H1 (cell line): ENCODE measurements around the gene ACP2. TPM values are rescaled to one million over a fixed set of nuclear protein-coding genes. Genes with fewer than 3 reads are reported as not detected.

Experiments
- CTCF ChIA-PET: fragments of 300-600 bp; sonication (Branson Sonifier 250); formaldehyde crosslinking; loops from one replicate; lab custom pipeline; 2021; ENCODE audit not compliant: partially characterized antibody; lab: Charles Lee
- POLR2A ChIA-PET: fragments of 300-600 bp; sonication (Branson Sonifier 250); formaldehyde crosslinking; loops from one replicate; lab custom pipeline; 2021; ENCODE audit warnings: inconsistent platforms; ENCODE audit not compliant: partially characterized antibody; lab: Charles Lee
- DNase-seq, 2 experiments: peaks; one replicate each; pipeline versions ENCODE4 v3.0.0 to v3.0.0-alpha.2; 2010 to 2022; ENCODE audit warnings: low spot score in 2 of 2, low read depth in 1 of 2, mixed read lengths in 1 of 2
- FAIRE-seq: peaks from 2 replicates; lab custom pipeline; 2011; peaks lifted over from hg19 to GRCh38; lab: Jason Lieb, UNC
- H2AFZ ChIP-seq: 2 replicates; pipeline ENCODE4 v1.8.1; 2012; ENCODE audit warnings: low read length, inconsistent platforms
- H2AK5ac ChIP-seq: 2 replicates; pipeline ENCODE4 v1.6.1; 2013; ENCODE audit warnings: low read depth, low read length
- H2BK120ac ChIP-seq: replicated peaks from 2 replicates; pipeline ENCODE3; 2013; ENCODE audit warnings: low read depth, low read length, inconsistent platforms
- H2BK12ac ChIP-seq: 2 replicates; pipeline ENCODE4 v1.6.1; 2013; ENCODE audit warnings: low read depth, low read length
- H2BK15ac ChIP-seq: 2 replicates; pipeline ENCODE4 v1.6.1; 2013; ENCODE audit warnings: low read length
- H2BK20ac ChIP-seq: 2 replicates; pipeline ENCODE4 v1.6.1; 2013; ENCODE audit warnings: low read length
- H2BK5ac ChIP-seq: 2 replicates; pipeline ENCODE4 v1.6.1; 2013; ENCODE audit warnings: low read depth, low read length
- H3K14ac ChIP-seq: 2 replicates; pipeline ENCODE4 v1.6.1; 2013; ENCODE audit warnings: inconsistent platforms; ENCODE audit not compliant: insufficient read length
- H3K18ac ChIP-seq: 2 replicates; pipeline ENCODE4 v1.6.1; 2013; ENCODE audit warnings: low read length; ENCODE audit errors: extremely low read depth
- H3K23ac ChIP-seq: 2 replicates; pipeline ENCODE4 v1.6.1; 2013; ENCODE audit warnings: inconsistent platforms; ENCODE audit not compliant: insufficient read length
- H3K23me2 ChIP-seq: 2 replicates; pipeline ENCODE4 v1.6.1; 2013; ENCODE audit warnings: low read depth, low read length
- H3K27ac ChIP-seq: 2 replicates; pipeline ENCODE4 v1.6.1; 2011; ENCODE audit warnings: low read depth, low read length, inconsistent platforms
- H3K27me3 ChIP-seq, 4 experiments: replicated peaks in 1 of 4; 1 replicate in 1 of 4; 2 replicates in 3 of 4; pipeline versions ENCODE4 v1.6.1 to v1.8.1; 2011 to 2013; ENCODE audit warnings: low read length in 3 of 4, mild to moderate bottlenecking in 3 of 4, inconsistent platforms in 2 of 4, mixed read lengths in 2 of 4, moderate library complexity in 1 of 4; ENCODE audit not compliant: control insufficient read depth in 3 of 4, insufficient read depth in 3 of 4; ENCODE audit errors: extremely low read depth in 1 of 4
- H3K36me3 ChIP-seq, 4 experiments: 2 replicates each; pipeline versions ENCODE4 v1.6.1 to v1.8.1; 2011 to 2013; ENCODE audit warnings: mild to moderate bottlenecking in 4 of 4, low read length in 3 of 4, moderate library complexity in 2 of 4, control low read depth in 1 of 4, inconsistent platforms in 1 of 4; ENCODE audit not compliant: insufficient read depth in 4 of 4, control insufficient read depth in 2 of 4
- H3K4ac ChIP-seq: replicated peaks from 2 replicates; pipeline ENCODE3; 2013; ENCODE audit warnings: low read length, low read depth, mixed read lengths, inconsistent platforms; ENCODE audit not compliant: insufficient read length
- H3K4me1 ChIP-seq, 4 experiments: replicated peaks in 1 of 4; 1 replicate in 1 of 4; 2 replicates in 3 of 4; pipeline versions ENCODE4 v1.6.1 to v1.8.1; 2011 to 2013; ENCODE audit warnings: low read length in 3 of 4, inconsistent platforms in 2 of 4, mixed read lengths in 1 of 4; ENCODE audit not compliant: insufficient read depth in 4 of 4, control insufficient read depth in 3 of 4
- H3K4me2 ChIP-seq, 2 experiments: 2 replicates each; pipeline versions ENCODE4 v1.6.1 to v1.8.1; 2011 to 2013; ENCODE audit warnings: low read depth in 2 of 2, low read length in 2 of 2, control low read depth in 1 of 2, inconsistent platforms in 1 of 2, mild to moderate bottlenecking in 1 of 2; ENCODE audit not compliant: insufficient read depth in 1 of 2
- H3K4me3 ChIP-seq, 4 experiments: fragments of 200-600, 300-600 bp in 1 of 4; sonication (generic), shearing (Covaris generic), sonication (Bioruptor Twin) in 1 of 4; 2 replicates each; pipeline versions ENCODE4 v1.5.1 to v1.8.1; 2011 to 2016; ENCODE audit warnings: low read length in 4 of 4, low read depth in 3 of 4, control low read depth in 2 of 4, inconsistent platforms in 2 of 4, mild to moderate bottlenecking in 2 of 4, mixed read lengths in 1 of 4, moderate library complexity in 1 of 4; ENCODE audit not compliant: insufficient read depth in 2 of 4; ENCODE audit errors: extremely low read depth in 1 of 4
- H3K56ac ChIP-seq: replicated peaks from 2 replicates; pipeline ENCODE3; 2013; ENCODE audit warnings: low read depth, mild to moderate bottlenecking, mixed read lengths, low read length, inconsistent platforms; ENCODE audit not compliant: insufficient read length
- H3K79me1 ChIP-seq: 2 replicates; pipeline ENCODE4 v1.6.1; 2013; ENCODE audit warnings: low read depth, low read length, control low read depth
- H3K79me2 ChIP-seq, 2 experiments: 2 replicates each; pipeline versions ENCODE4 v1.6.1 to v1.8.1; 2012 to 2013; ENCODE audit warnings: low read length in 2 of 2, mild to moderate bottlenecking in 2 of 2, inconsistent platforms in 1 of 2; ENCODE audit not compliant: insufficient read depth in 2 of 2, control insufficient read depth in 1 of 2
- H3K9ac ChIP-seq, 4 experiments: replicated peaks in 1 of 4; 1 replicate in 1 of 4; 2 replicates in 3 of 4; pipeline versions ENCODE4 v1.6.1 to v1.8.1; 2011 to 2013; ENCODE audit warnings: low read depth in 3 of 4, low read length in 3 of 4, control low read depth in 2 of 4, mild to moderate bottlenecking in 2 of 4, moderate library complexity in 2 of 4, inconsistent platforms in 1 of 4; ENCODE audit errors: extremely low read depth in 1 of 4
- H3K9me3 ChIP-seq, 2 experiments: 2 replicates each; pipeline versions ENCODE4 v1.6.1 to v1.8.1; 2012 to 2013; ENCODE audit warnings: mild to moderate bottlenecking in 2 of 2, moderate library complexity in 2 of 2, control low read depth in 1 of 2, inconsistent platforms in 1 of 2, low read depth in 1 of 2, low read length in 1 of 2, mixed read lengths in 1 of 2; ENCODE audit not compliant: insufficient read depth in 2 of 2
- H4K20me1 ChIP-seq, 2 experiments: replicated peaks in 1 of 2; 2 replicates each; pipeline versions ENCODE3 to v1.8.1; 2011 to 2013; ENCODE audit warnings: inconsistent platforms in 2 of 2, low read length in 2 of 2, mild to moderate bottlenecking in 1 of 2; ENCODE audit not compliant: insufficient read depth in 2 of 2, control insufficient read depth in 1 of 2
- H4K5ac ChIP-seq: 2 replicates; pipeline ENCODE4 v1.6.1; 2013; ENCODE audit warnings: low read length, low read depth, mixed read lengths, inconsistent platforms; ENCODE audit not compliant: insufficient read length
- H4K8ac ChIP-seq: 2 replicates; pipeline ENCODE4 v1.8.0; 2013; ENCODE audit warnings: mild to moderate bottlenecking, moderate library complexity, low read length, inconsistent platforms; ENCODE audit not compliant: insufficient read depth; ENCODE audit errors: extremely low read depth
- H4K91ac ChIP-seq: replicated peaks from 2 replicates; pipeline ENCODE3; 2013; ENCODE audit warnings: low read length, mixed read lengths, inconsistent platforms; ENCODE audit not compliant: insufficient read length
- GABPA ChIP-seq: IDR thresholded peaks from 2 replicates; pipeline ENCODE4 v1.6.1; 2011; ENCODE audit warnings: mild to moderate bottlenecking, low read length, moderate library complexity, borderline replicate concordance; ENCODE audit not compliant: insufficient read depth
- KDM4A ChIP-seq: IDR thresholded peaks from one replicate; pipeline ENCODE4 v1.7.1; 2012; ENCODE audit warnings: low read depth, mild to moderate bottlenecking, moderate library complexity, low read length, inconsistent platforms; ENCODE audit not compliant: severe bottlenecking
- KDM5A ChIP-seq: fragments of 200-600 bp; IDR thresholded peaks from 2 replicates; pipeline ENCODE4 v1.7.1; 2012; ENCODE audit warnings: mild to moderate bottlenecking, low read length, inconsistent platforms, mixed read lengths
- MAX ChIP-seq: IDR thresholded peaks from 2 replicates; pipeline ENCODE4 v1.6.1; 2012; ENCODE audit warnings: inconsistent platforms
- POLR2AphosphoS5 ChIP-seq: IDR thresholded peaks from 2 replicates; pipeline ENCODE4 v1.6.1; 2011; ENCODE audit warnings: low read depth, low read length
- SIX5 ChIP-seq: IDR thresholded peaks from 2 replicates; pipeline ENCODE4 v1.6.1; 2011; ENCODE audit warnings: mild to moderate bottlenecking, low read depth, low read length
- TCF12 ChIP-seq: IDR thresholded peaks from 2 replicates; pipeline ENCODE4 v1.6.1; 2011; ENCODE audit warnings: low read depth, mild to moderate bottlenecking, low read length
- WGBS, 2 experiments: shearing (Covaris generic) in 1 of 2; methylation state at CpG; one replicate each; pipeline versions ENCODE4 v1.1.6 to v1.1.7; 2013 to 2015; ENCODE audit warnings: low lambda C conversion rate in 2 of 2, mixed read lengths in 2 of 2, inconsistent platforms in 1 of 2, low coverage in 1 of 2, missing lambda C conversion rate in 1 of 2; ENCODE audit not compliant: insufficient replicate concordance in 2 of 2, insufficient coverage in 1 of 2, insufficient read length in 1 of 2; ENCODE audit errors: extremely low coverage in 1 of 2, missing lambda C conversion rate in 1 of 2; 5-methylcytosine and 5-hydroxymethylcytosine counted together
- polyA plus RNA-seq, 7 experiments: library from polyadenylated mRNA; depleted of rRNA in 3 of 7; stranded (reverse) in 5 of 7; unstranded in 2 of 7; fragments of >200 nt in 5 of 7; fragments of 200-250 nt in 2 of 7; gene quantifications; 1 replicate in 5 of 7; 2 replicates in 1 of 7; 4 replicates in 1 of 7; pipeline versions ENCODE4 v1.2.1 to v1.2.3, GENCODE V29; 2011 to 2013; ENCODE audit warnings: missing spikeins in 2 of 7, mixed read lengths in 2 of 7
- total RNA-seq: library from RNA; stranded (reverse); fragmentation: NEBNext Ultra II Directional; extraction: Animal tissue kit (Norgen Biotek cat#: 25700); gene quantifications from 2 replicates; pipeline ENCODE4 v1.2.1, GENCODE V29; 2021

The ACP2 gene
- total and polyA plus RNA-seq, 2 of the 8 experiments (the other 6 are each of a cell fraction or from before 2014, with no cell fraction given): 17.8 to 19.8 TPM

DNA sequence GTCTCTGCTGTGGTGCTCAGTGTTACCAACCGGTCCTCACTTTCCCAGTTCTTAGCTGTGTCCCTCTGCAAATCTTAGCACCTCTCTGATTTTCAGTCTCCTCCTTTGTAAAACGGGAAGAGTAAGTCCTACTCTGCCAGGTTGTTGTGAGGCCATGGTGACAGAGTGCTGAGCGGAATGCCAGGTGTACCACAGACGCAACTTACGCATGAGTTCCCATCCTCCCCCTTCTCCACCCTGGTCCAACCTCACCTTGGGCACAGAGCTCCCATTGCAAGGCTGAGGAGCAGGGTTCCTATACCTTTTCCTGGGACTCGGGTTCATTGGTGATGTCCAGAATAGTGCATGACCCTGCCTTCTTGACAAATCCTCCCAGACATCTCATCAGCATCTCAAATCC is 41.2 kb downstream of the ACP2 start:
- TF ChIP-seq KDM4A (no peak), SIX5 (no peak), TCF12 (no peak), POLR2AphosphoS5 (no peak), MAX (no peak), GABPA (no peak), KDM5A (no peak)
- 90% methylated on average over 6 of the region's 6 CpGs; no CpG with 5 or more reads in 1 of the 2 experiments for WGBS, 2 experiments
- Histone ChIP-seq H4K8ac (no peak overlapping the region), H3K56ac (no peak overlapping the region), H2AFZ (peak overlapping the region; percentile 6; the same call in 1 of the 2 replicates), H3K4me3 (no peak overlapping the region), H2BK120ac (no peak overlapping the region), H2BK5ac (no peak overlapping the region), H2BK20ac (peak overlapping the region; percentile 27; the same call in 1 of the 2 replicates), H3K23me2 (no peaks in the 10 kb centered on the region), H3K36me3 (no peaks in the 10 kb centered on the region), H4K91ac (no peak overlapping the region), H3K23ac (no peak overlapping the region), H3K4me1 (peaks cover 2 to 7% (median 5%) of the 10 kb centered on the region in 4 experiments; a peak in 6 of 7 replicates), H3K18ac (no peak overlapping the region), H4K20me1 (no peaks in the 10 kb centered on the region), H2BK15ac (0 out of 2 replicates have a peak overlapping the region, but pooled peaks have one; percentile 12), H3K14ac (no peak overlapping the region), H3K79me2 (no peaks in the 10 kb centered on the region), H3K4me2 (no peak overlapping the region), H2BK12ac (no peak overlapping the region), H3K9ac (no peak overlapping the region), H3K4ac (no peak overlapping the region), H3K27ac (no peak overlapping the region), H3K79me1 (no peaks in the 10 kb centered on the region), H4K5ac (no peak overlapping the region), H2AK5ac (no peak overlapping the region), H3K9me3 (no peaks in the 10 kb centered on the region), H3K27me3 (no peaks in the 10 kb centered on the region)
- FAIRE-seq: no peak
- CTCF ChIA-PET: interaction anchor here (0.6 to 21.5 kb wide), 5 partner anchors 19 to 63 kb away, joined by 3 to 247 read pairs (median 3); partner anchors contain the start of genes ARFGAP2 and PACSIN3
- no peak for DNase-seq
- POLR2A ChIA-PET: interaction anchor here (0.8 to 4.1 kb wide), 4 partner anchors 9 to 211 kb away, joined by 3 to 23 read pairs (median 3); partner anchors contain the start of gene PACSIN3
